Upper lobe of right lung (tissue), 1 donor: ENCODE measurements around the gene CPLANE2. TPM values are rescaled to one million over a fixed set of nuclear protein-coding genes. Genes with fewer than 3 reads are reported as not detected.

ENCODE experiments used
- total RNA-seq: library from RNA; stranded (reverse); fragmentation: NEBNext Ultra II Directional; extraction: Animal tissue kit (Norgen Biotek cat#: 25700); gene quantifications from one replicate; pipeline ENCODE4 v1.2.1, GENCODE V29; 2021
- donor health status: DM: no; HTN: yes; CAD: no; lungs with severe emphysema.

Gene CPLANE2
- total RNA-seq, 1 donor from 2014 or later, result 11.7 TPM

Other genes with a start within 250 kb of the CPLANE2 start
- not detected for gene SRARP, start 232.9 kb downstream of the CPLANE2 start, total RNA-seq
- 10.7 TPM for gene HSPB7, start 219.1 kb downstream of the CPLANE2 start, total RNA-seq
- gene CLCNKA, start 215.1 kb downstream of the CPLANE2 start, total RNA-seq, result not detected
- gene CLCNKB, start 193.4 kb downstream of the CPLANE2 start, total RNA-seq, result 0.35 TPM
- gene FAM131C, start 163.5 kb downstream of the CPLANE2 start, total RNA-seq, result not detected
- 44.8 TPM for gene EPHA2, start 81.1 kb downstream of the CPLANE2 start, total RNA-seq
- gene ARHGEF19, start 24.5 kb downstream of the CPLANE2 start, total RNA-seq, result 11.9 TPM
- gene FBXO42, start 115.3 kb upstream of the CPLANE2 start, total RNA-seq, result 21.0 TPM
- 110 TPM for gene SZRD1, start 130.1 kb upstream of the CPLANE2 start, total RNA-seq
- gene SPATA21, start 200.2 kb upstream of the CPLANE2 start, total RNA-seq, result not detected
- gene NECAP2, start 203.5 kb upstream of the CPLANE2 start, total RNA-seq, result 78.1 TPM